Endothelial cell of umbilical vein (primary cell): Measurements from ENCODE around the gene MORC2.

Source experiments
- CTCF ChIP-seq, 2 donors: IDR thresholded peaks; 1 replicate in 1 of 2; 2 replicates in 1 of 2; pipeline ENCODE4 v1.5.1; 2011; ENCODE audit warnings: low read length in 2 of 2, mild to moderate bottlenecking in 2 of 2, moderate library complexity in 2 of 2, control low read depth in 1 of 2, inconsistent platforms in 1 of 2, low read depth in 1 of 2; ENCODE audit not compliant: insufficient read depth in 1 of 2; ENCODE audit errors: extremely low read depth in 1 of 2
- EZH2 ChIP-seq: IDR thresholded peaks from 2 replicates; pipeline ENCODE4 v1.6.1; 2012; ENCODE audit warnings: borderline replicate concordance, low read depth, mild to moderate bottlenecking, moderate library complexity, low read length, inconsistent platforms; ENCODE audit not compliant: severe bottlenecking
- FOS ChIP-seq: IDR thresholded peaks from 2 replicates; pipeline ENCODE4 v1.6.1; 2011; ENCODE audit warnings: mild to moderate bottlenecking, low read length, moderate library complexity, borderline replicate concordance; ENCODE audit not compliant: insufficient read depth
- MAX ChIP-seq: IDR thresholded peaks from 2 replicates; pipeline ENCODE4 v1.6.1; 2011; ENCODE audit not compliant: insufficient read depth, insufficient read length
- MYC ChIP-seq: IDR thresholded peaks from one replicate; pipeline ENCODE4 v1.6.1; 2011; ENCODE audit warnings: mild to moderate bottlenecking, low read depth, low read length
- POLR2A ChIP-seq: IDR thresholded peaks from 2 replicates; pipeline ENCODE4 v1.6.1; 2012; ENCODE audit warnings: low read depth, mild to moderate bottlenecking, control low read depth, low read length
- POLR2AphosphoS5 ChIP-seq: IDR thresholded peaks from 2 replicates; pipeline ENCODE4 v1.6.1; 2012; ENCODE audit warnings: low read depth, mild to moderate bottlenecking, control low read depth, low read length, moderate library complexity; ENCODE audit not compliant: insufficient read depth

GRCh38 chr22:30990690-30991089, 22.1 kb upstream of the MORC2 start:
- TF ChIP-seq MYC (no peak), POLR2A (no peak), CTCF (IDR thresholded peaks at IDR 0.05; ENCODE audit: extremely low read depth in 1 of 2, insufficient read depth in 1 of 2, low read depth in 1 of 2, low read length in 2 of 2) (no peak), EZH2 (no peak), POLR2AphosphoS5 (no peak), FOS (no peak), MAX (no peak)
